HG03159 (cell line): Measurements from ENCODE around the gene SSH2.
A peak's percentile ranks its signal among the peaks of the same experiment; 100 is the strongest.
"Not testable (repeated sequence)": the region's sequence is repeated elsewhere in the genome, so short reads cannot be mapped to it uniquely, and the experiment has no call there.

ENCODE experiments used
- ATAC-seq: cut with Tn5 transposase; IDR thresholded peaks from one replicate; pipeline ENCODE4 v1.9.1; 2021; ENCODE audit warnings: mild to moderate bottlenecking, moderate library complexity; ENCODE audit not compliant: unreplicated experiment

The SSH2 gene, protein sequence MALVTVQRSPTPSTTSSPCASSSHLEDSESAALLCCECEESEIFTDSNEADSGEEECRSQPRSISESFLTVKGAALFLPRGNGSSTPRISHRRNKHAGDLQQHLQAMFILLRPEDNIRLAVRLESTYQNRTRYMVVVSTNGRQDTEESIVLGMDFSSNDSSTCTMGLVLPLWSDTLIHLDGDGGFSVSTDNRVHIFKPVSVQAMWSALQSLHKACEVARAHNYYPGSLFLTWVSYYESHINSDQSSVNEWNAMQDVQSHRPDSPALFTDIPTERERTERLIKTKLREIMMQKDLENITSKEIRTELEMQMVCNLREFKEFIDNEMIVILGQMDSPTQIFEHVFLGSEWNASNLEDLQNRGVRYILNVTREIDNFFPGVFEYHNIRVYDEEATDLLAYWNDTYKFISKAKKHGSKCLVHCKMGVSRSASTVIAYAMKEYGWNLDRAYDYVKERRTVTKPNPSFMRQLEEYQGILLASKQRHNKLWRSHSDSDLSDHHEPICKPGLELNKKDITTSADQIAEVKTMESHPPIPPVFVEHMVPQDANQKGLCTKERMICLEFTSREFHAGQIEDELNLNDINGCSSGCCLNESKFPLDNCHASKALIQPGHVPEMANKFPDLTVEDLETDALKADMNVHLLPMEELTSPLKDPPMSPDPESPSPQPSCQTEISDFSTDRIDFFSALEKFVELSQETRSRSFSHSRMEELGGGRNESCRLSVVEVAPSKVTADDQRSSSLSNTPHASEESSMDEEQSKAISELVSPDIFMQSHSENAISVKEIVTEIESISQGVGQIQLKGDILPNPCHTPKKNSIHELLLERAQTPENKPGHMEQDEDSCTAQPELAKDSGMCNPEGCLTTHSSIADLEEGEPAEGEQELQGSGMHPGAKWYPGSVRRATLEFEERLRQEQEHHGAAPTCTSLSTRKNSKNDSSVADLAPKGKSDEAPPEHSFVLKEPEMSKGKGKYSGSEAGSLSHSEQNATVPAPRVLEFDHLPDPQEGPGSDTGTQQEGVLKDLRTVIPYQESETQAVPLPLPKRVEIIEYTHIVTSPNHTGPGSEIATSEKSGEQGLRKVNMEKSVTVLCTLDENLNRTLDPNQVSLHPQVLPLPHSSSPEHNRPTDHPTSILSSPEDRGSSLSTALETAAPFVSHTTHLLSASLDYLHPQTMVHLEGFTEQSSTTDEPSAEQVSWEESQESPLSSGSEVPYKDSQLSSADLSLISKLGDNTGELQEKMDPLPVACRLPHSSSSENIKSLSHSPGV (N-terminal part only)

DNA sequence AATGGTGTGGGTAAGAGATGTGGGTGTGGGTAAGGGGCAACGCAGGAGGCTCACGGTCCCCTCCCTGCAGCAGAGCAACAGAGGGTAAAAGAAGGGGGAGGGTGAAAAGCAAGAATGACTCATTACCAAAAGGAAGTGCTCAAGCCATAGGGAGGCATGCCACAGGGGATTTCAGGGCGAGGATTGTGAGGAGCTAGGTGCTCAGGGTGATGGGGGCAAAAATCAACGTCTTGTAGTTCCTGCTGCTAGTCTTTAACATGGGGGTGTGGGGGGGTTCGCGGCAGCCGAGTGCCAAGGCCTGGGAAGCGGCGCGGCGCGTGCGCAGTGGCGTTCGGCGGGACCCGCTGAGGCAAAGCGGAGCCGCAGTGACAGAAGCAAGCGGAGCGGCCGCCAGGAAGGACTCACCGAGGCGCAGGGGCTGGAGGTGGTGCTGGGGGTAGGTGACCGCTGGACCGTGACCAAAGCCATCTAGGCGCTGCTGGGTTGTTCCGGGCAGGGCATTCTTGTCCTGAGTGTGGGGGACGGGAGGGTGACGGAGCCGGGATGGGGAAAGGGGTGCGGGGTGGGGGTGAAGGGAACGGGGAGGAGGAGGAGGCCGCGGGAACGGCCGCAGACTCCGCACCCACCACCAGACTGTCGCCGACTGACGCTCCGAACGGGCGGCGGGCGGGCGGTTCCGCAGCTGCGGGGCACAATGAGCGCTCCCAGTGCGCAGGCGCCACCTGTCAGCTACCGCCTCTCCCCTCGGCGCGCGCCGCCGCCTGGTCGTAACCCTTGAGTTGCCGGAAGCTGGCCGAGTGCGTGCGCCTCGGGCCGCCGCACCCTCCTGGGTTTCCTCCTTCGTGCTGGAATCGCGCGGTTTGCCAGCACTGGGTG is at the start of gene SSH2:
Gene SSH2 (minus strand): TSS at position 696 of the 876 bp plus-strand sequence. CDS start 228 bp downstream, at position 468.
- ATAC-seq = peak; percentile 47

DNA sequence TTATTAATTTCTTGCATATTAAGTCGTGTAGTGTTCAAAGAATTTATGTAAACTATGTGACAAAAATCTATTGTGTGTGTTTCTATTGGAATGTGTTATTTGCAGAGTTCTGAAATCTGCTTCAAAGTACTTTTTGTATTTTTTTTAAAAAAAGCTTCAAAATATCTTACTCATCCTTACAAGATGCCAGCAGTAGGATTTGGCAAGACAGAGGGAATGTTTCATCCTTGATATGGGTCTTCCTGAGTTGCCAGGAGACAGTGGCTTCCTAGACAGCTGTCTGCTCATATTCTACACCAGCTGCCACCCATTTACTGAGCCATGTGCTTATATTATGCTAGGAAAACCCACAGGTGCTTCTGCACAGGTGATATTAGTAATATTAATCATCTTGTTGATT is 47.8 kb upstream of the SSH2 start:
- no peak for ATAC-seq

DNA sequence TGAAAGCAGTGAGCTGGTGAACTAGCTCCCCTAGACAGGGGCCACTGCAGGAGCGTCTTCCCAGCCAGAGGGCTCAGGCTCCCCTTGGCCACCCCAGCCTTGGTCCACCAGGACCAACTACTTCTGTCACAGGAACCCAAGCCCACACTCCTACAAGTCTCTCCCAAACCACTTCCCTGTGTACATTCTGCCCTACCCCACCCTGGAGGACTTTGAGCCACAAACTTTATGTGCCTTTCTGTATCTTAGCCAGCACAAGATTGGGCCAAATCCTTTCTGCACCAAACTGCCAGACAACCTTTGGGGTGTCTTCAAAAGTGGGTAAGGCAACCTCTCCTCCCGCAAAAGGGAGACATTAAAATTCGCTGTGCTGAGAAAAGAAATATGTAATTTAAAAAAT is 43.0 kb upstream of the SSH2 start:
- no peak for ATAC-seq

DNA sequence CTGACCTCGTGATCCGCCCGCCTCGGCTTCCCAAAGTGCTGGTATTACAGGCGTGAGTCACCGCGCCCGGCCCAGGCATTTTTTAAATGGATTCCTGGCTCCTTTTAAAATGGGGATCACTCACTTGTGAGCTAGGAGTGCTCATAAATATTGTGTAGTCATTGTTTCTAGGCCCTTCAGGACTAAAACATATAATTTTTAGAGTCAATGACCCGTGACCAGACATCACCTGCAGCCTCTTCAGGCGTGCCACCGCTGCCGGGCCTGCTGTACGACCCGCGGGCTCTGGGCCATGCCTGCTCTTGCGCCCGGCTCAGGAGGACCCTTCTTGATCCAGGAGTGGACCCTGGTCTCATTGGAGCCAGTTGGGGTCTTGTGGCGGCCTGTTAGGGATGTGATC is 42.2 kb upstream of the SSH2 start:
- ATAC-seq = no peak

DNA sequence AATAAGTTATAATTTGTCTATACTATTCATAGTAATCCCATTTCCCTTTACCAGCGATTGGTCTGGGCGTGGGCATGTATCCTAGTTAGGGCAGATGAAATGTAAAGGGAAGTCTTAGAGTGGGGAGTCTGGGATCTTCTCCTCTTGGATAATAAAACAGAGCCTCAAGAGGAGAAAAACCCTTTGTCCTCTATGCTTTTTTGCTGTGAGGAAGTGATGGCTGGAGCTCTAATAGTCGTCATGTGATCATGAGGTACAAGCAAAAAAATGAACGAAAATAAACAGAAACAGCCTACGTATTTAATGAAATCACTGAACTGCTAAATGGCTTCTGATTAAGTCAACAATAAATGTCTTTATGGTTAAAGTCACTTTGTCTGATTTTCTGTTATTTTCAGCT is 38.2 kb upstream of the SSH2 start:
- no peak for ATAC-seq

DNA sequence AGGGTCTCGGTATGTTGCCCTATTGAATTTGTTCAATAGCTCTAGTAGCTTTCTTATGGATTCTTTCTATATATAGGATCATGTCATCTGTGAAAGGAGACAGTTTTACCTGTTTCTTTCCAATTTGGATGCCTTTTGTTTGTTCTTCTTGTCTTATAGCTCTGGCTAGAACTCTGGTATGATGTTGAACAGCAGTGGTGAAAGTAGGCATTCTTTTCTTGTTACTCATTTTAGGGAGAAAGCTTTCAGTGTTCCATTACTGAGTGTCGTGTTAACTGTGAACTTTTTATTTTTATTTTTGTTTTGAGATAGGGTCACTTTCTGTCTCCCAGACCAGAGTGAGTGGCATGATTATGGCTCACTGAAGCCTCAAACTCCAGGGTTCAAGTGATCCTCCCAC is 32.6 kb upstream of the SSH2 start:
- ATAC-seq = no peak

DNA sequence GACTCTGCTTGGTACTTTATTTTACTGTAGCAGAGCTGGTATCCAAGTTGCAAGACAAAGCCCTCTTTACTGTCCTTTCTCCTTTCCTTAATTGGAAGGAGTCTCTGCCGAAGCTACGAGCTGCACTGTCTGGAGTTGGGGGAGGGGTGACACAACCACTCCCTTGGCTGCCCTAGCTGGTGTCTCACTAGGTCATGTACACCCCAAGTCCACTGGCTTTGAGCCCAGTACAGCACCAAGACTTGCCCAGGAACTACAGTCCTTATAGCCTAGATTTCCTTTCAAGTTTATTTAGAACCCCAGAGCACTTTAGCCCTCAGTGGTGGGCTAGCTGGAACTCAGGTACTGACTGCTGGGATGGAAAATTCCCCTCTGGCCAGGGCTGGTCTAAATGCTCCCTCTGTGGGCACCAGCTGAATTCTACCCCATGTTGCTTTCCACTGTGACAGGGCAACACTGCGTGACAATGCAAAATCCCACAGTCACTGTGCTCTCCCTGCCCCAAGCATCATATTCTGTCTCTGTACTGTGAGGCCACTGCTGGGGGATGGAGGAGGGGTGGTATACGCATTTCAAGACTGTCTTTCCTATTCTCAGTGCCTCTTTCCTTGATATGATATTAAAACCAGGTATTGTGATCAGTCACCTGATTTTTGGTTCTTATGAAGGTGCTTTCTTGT is 29.8 kb upstream of the SSH2 start:
- ATAC-seq = no peak

DNA sequence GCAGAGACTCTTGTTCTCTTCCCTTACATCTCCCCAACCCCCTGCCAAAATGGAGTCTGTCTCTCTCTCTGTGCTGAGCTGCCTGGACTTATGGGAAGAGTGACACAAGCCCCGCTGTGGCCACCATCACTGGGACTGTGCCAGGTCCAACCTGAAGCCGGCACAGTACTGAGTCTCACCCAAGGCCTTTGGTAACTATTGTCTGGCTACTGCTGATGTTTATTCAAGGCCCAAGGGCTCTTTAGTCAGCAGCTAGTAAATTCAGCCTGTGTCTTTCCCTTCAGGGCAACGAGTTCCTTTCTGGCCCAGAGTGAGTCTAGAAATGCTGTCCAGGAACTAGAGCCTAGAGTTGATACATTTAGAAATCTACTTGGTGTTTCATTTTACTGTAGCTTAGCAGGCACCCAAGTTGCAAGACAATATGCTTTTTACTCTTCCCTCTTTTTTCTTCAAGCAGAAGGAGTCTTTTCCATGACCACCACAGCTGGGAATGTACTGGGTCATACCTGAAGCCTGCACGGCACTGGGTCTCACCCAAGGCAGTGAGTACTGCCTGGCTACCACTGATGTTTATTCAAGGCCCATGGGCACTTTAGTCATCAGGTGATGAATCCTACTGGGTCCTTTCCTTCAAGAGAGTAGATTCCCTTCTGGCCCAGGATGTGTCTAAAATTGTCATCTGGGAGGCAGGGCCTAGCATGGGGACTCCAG is 29.1 kb upstream of the SSH2 start:
- no peak for ATAC-seq

DNA sequence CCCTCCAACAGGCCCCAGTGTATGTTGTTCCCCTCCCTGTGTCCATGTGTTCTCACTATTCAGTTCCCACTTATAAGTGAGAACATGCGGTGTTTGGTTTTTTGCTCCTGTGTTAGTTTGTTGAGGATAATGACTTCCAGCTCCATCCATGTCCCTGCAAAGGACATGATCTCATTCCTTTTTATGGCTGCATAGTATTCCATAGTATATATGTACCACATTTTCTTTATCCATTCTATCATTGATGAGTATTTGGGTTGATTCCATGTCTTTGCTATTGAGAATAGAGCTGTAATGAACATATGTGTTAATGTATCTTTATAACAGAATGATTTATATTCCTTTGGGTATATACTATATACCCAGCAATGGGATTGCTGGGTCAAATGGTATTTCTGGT is 27.5 kb upstream of the SSH2 start:
- ATAC-seq = not testable (repeated sequence)

DNA sequence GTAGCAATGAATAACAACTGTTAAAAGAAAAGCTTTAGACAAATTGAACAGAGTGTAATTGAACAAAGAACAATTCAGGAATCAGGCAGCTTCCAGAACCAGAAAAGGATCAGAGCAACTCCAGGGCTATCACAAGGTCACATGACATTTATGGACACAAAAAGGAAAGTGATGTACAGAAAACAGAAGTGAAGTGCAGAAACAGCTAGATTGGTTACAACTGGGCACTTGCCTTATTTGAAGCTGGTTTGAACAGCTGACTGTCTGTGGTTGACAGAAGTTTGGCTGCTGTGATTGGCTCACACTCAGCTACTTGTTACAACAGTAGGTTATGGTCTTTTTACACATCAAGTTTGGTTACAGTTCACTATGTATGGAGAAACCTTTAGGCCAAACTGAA is 26.2 kb upstream of the SSH2 start:
- ATAC-seq = no peak

DNA sequence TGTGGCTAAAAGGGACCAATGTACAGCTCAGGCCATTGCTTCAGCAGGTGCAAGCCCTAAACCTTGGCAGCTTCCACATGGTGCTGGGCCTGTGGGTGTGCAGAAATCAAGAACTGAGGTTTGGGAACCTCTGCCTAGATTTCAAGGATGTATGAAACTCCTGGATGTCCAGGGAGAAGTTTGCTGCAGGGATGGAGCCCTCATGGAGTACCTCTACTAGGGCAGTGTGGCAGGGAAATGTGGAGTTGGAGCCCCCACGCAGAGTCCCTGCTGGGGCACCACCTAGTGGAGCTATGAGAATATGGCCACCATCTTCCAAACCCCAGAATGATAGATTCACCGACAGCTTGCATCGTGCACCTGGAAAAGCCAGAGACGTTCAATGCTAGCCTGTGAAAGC is 24.4 kb upstream of the SSH2 start:
- ATAC-seq = no peak

DNA sequence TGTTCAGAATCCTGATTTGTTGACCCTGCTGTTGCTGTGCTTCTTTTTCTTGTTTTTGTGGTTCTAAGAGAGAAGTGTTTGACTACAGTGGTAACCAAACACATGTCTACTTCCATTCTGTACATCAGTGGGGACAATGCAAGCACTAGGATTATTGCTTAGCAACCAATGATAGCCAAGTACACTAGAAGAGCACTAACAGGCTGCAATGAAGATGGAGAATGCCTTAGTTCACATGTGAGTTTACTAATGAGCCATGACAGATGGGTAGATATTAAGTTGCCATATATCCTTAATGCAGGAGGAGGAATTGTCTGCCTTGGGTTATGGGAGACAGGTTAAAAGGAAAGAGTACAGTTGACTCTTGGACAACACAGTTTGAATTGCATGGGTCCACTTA is 19.7 kb upstream of the SSH2 start:
- no peak for ATAC-seq

DNA sequence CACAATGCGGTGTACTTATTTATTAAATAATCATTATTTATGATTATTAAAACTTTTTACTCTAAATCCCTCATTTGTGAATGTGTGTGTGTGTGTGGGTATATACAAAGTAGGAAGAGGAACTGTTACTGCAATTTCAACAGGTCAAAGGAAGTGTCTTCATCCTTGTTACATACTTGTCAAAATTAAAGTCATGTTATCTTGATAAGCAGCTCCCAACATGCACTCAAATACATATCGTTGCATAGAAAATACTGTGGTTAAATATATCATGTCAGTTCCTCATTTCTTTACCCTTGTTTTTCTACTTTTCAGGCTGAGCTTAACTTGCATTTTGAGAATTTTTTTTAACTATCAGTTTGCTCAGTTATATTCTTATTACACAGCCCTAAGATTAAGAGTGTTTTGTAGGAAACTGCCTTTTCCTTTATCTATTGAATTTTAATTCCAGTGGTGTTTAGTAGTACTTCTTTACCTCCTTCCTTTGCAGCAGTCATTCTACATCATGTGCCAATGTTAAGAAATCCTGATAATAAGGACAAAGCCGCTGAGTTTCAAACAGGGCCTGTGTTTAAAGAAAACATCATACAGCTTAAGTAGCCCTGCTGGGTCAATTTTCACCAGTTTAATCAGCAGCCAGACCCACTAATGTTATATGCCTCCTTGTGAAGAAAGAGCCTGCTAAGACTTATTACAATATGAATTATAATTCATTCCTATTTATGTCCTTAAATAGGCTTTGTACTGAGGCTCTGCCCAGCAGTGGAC is 18.6 kb upstream of the SSH2 start:
- ATAC-seq = no peak

DNA sequence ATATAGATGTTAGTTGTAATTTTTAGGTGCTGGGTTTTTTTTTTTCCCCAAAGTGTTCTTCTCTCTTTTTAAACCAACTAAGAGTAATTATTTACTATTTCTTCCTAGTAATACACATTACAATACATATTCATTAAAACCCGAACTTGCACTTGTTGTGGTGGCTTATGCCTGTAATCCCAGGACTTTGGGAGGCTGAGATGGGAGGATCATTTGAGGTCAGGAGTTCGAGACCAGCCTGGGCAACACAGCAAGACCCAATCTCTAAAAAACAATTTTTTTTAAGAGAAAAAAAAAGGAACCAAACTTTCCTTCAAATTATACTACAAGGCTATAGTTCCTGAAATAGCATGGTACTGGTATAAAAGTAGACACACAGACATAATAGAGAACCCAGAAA is 15.3 kb upstream of the SSH2 start:
- no peak for ATAC-seq

DNA sequence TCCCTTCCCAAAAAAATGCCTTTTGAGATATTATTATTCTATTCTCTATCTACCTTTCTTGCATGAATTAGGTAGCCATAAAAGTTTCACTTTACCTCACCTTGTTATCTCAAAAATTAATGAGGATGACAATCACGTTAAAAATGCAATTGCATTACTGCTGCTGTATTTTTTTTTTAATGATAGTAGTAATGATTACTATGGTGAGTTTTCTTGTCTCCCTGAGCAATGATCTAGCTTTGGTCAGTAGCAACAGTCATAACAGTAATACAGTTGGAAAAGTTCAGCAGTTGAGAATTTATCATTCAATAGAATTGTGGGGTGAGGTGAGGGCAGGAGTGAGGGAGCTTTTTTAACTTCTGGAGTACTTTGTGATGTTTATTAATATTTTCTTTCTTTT is 11.3 kb upstream of the SSH2 start, which contains the start of gene EFCAB5:
Gene EFCAB5 (plus strand): TSS at position 301 of the 400 bp plus-strand sequence. CDS start 163 bp downstream, outside the sequence.
- no peak for ATAC-seq

DNA sequence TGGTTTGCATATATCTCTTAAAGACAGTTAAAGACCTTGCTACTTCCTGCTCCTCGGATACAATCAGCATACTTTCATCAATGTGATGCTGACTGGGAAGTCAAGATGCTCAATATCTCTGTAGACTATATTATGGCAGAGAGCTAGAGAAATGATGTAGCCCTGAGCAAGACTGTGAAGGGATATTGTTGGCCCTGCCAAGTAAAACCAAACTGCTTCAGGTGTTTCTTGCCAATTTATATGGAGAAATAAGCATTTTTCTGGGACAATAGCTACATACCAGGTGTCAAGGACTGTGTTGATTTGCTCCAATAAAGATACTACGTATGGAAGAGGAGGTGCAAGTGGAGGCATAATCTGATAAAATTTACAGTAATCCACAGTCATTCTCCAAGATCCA is 6.7 kb upstream of the SSH2 start:
- ATAC-seq = no peak

DNA sequence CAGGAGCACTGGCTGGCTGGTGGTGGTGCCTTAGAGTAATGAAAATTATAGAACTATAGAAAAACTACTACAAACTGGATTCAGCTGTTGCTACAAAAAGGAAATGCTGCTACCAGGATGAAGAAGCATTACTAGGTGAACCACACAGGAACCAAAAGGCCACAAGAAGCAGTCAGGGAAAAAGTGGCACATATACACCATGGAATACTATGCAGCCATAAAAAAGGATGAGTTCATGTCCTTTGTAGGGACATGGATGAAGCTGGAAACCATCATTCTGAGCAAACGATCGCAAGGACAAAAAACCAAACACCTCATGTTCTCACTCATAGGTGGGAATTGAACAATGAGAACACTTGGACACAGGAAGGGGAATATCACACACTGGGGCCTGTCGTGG is 5.9 kb upstream of the SSH2 start:
- not testable (repeated sequence) for ATAC-seq

DNA sequence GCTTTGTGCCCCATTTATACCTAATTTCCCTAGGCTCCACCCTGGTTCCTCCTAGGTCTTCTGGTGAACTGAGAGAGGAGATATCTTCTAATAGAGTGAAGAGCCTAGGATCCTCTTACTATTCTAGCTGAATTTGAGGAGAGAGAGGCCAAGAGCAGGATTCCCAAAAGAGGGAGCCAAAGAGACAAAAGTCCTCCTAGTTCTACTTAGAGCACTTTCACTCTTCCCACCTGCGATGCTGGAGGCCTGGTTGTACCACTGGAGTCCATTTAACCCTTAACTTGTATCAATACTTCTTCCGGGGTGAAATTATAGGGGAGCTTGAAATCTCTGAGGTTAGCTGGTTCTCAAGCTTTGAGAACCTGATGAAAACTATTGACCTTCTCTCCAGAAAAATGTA is 3.4 kb upstream of the SSH2 start:
- no peak for ATAC-seq
